Caco-2 (cell line): ENCODE measurements around the gene RAB11FIP2. TPM values are rescaled to one million over a fixed set of nuclear protein-coding genes. Genes with fewer than 3 reads are reported as not detected.

ENCODE experiments used
- BruUV-seq: library from RNA; stranded (reverse); fragments of 400-500 nt; replicated peaks from 2 replicates; lab custom pipeline; 2021; lab: Mats Ljungman, UMichigan
- CTCF ChIA-PET: fragments of 300-600 bp; sonication (Branson Sonifier 250); formaldehyde crosslinking; loops from one replicate; lab custom pipeline; 2022; ENCODE audit warnings: antibody characterized with exemption; lab: Charles Lee
- POLR2A ChIA-PET: fragments of 300-600 bp; sonication (Branson Sonifier 250); formaldehyde crosslinking; loops from one replicate; lab custom pipeline; 2022; ENCODE audit warnings: antibody characterized with exemption; lab: Charles Lee
- DNase-seq, 2 experiments: peaks; one replicate each; pipeline versions ENCODE4 v3.0.0 to v3.0.0-alpha.2; 2020 to 2022
- H3K27me3 ChIP-seq: replicated peaks from 2 replicates; pipeline ENCODE4 v1.6.0; 2011; ENCODE audit warnings: low read length; ENCODE audit not compliant: control insufficient read depth, insufficient read depth
- H3K36me3 ChIP-seq: 2 replicates; pipeline ENCODE4 v1.5.1; 2011; ENCODE audit warnings: low read length; ENCODE audit not compliant: control insufficient read depth, insufficient read depth
- H3K4me1 ChIP-seq: fragments of 250-450 bp; sonication (Bioruptor Pico); 2 replicates; pipeline ENCODE4 v1.5.1; 2020; ENCODE audit warnings: mild to moderate bottlenecking
- H3K4me3 ChIP-seq: 2 replicates; pipeline ENCODE4 v1.5.1; 2011; ENCODE audit warnings: low read depth, mild to moderate bottlenecking, control low read depth, low read length
- H3K9me3 ChIP-seq: fragments of 250-450 bp; sonication (Bioruptor Pico); 2 replicates; pipeline ENCODE4 v1.5.1; 2020; ENCODE audit warnings: mild to moderate bottlenecking, moderate library complexity
- H3K27ac Mint-ChIP-seq: one replicate; pipeline ENCODE4 v1.8.0; 2022; ENCODE audit warnings: mixed read lengths; ENCODE audit not compliant: unreplicated experiment
- H3K27me3 Mint-ChIP-seq: one replicate; pipeline ENCODE4 v1.8.0; 2022; ENCODE audit warnings: mixed read lengths; ENCODE audit not compliant: insufficient read depth, unreplicated experiment
- H3K36me3 Mint-ChIP-seq: one replicate; pipeline ENCODE4 v1.8.0; 2022; ENCODE audit warnings: mild to moderate bottlenecking, mixed read lengths; ENCODE audit not compliant: insufficient read depth, unreplicated experiment
- H3K4me1 Mint-ChIP-seq: one replicate; pipeline ENCODE4 v1.8.0; 2022; ENCODE audit warnings: low read depth, mixed read lengths; ENCODE audit not compliant: unreplicated experiment
- H3K4me3 Mint-ChIP-seq: one replicate; pipeline ENCODE4 v1.8.0; 2022; ENCODE audit warnings: mild to moderate bottlenecking, moderate library complexity, mixed read lengths; ENCODE audit not compliant: unreplicated experiment
- H3K9me3 Mint-ChIP-seq: one replicate; pipeline ENCODE4 v1.8.0; 2022; ENCODE audit warnings: mixed read lengths; ENCODE audit not compliant: unreplicated experiment
- intact Hi-C: fragments of 100-400 bp; cut with micrococcal nuclease; formaldehyde crosslinking; loops from one replicate; pipeline ENCODE4 v1.10.0; 2022; ENCODE audit not compliant: unreplicated experiment
- total RNA-seq: library from RNA; stranded (reverse); gene quantifications from 2 replicates; pipeline ENCODE4 v1.2.3, GENCODE V29; 2022
- TF ChIP-seq, protein P1 (sequence below), 2 experiments: fragments of 200-600 bp in 1 of 2; IDR thresholded peaks; 1 replicate in 1 of 2; 2 replicates in 1 of 2; pipeline versions ENCODE4 v1.5.1 to v1.8.0; 2011 to 2022; ENCODE audit warnings: antibody characterized with exemption in 1 of 2, control low read depth in 1 of 2, inconsistent platforms in 1 of 2, low read depth in 1 of 2, low read length in 1 of 2, mild to moderate bottlenecking in 1 of 2, moderate library complexity in 1 of 2; ENCODE audit not compliant: insufficient read depth in 1 of 2, severe bottlenecking in 1 of 2, unreplicated experiment in 1 of 2

Gene RAB11FIP2
- total RNA-seq, 1 experiment from 2014 or later = 25.7 TPM

DNA sequence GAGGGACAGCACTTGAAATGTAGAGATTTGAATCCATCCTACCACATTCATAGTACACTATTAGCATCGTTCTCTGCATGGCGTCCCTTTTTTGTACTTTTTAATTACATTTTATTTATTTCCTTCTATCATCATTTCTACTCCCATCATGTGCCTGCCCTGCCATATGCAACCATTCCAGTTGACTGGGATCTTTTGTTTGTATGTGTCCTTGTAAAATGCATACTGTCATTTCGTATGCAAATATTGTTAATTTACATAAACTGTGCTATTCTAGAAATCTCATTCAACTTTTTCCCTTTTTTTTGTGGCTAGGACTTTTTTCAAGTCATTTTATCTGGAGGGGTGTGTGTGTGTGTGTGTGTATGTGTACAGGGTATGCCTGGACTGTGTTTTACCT lies 57.9 kb downstream of the RAB11FIP2 start:
- ChIA-PET CTCF (no interaction called here), POLR2A (no interaction called here)
- TF ChIP-seq, protein P1, sequence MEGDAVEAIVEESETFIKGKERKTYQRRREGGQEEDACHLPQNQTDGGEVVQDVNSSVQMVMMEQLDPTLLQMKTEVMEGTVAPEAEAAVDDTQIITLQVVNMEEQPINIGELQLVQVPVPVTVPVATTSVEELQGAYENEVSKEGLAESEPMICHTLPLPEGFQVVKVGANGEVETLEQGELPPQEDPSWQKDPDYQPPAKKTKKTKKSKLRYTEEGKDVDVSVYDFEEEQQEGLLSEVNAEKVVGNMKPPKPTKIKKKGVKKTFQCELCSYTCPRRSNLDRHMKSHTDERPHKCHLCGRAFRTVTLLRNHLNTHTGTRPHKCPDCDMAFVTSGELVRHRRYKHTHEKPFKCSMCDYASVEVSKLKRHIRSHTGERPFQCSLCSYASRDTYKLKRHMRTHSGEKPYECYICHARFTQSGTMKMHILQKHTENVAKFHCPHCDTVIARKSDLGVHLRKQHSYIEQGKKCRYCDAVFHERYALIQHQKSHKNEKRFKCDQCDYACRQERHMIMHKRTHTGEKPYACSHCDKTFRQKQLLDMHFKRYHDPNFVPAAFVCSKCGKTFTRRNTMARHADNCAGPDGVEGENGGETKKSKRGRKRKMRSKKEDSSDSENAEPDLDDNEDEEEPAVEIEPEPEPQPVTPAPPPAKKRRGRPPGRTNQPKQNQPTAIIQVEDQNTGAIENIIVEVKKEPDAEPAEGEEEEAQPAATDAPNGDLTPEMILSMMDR (IDR thresholded peaks at IDR 0.05; ENCODE audit: insufficient read depth in 1 of 2, low read depth in 1 of 2, low read length in 1 of 2, severe bottlenecking in 1 of 2, unreplicated experiment in 1 of 2) = no peak
- Histone ChIP-seq H3K4me3 (no peak overlapping the region), H3K27me3 (no peaks in the 10 kb centered on the region), H3K36me3 (no peaks in the 10 kb centered on the region), H3K4me1 (peaks cover 6% of the 10 kb centered on the region), H3K9me3 (no peaks in the 10 kb centered on the region; the same call in 1 of the 2 replicates)
- H3K4me1 Mint-ChIP-seq = peaks cover 4% of the 10 kb centered on the region
- intact Hi-C loops = no loop called here
- H3K27me3 Mint-ChIP-seq = peaks cover 4% of the 10 kb centered on the region
- peaks cover 13% of the 10 kb centered on the region for H3K9me3 Mint-ChIP-seq
- no peak overlapping the region for H3K27ac Mint-ChIP-seq
- no TSS peak for BruUV-seq
- H3K36me3 Mint-ChIP-seq = no peaks in the 10 kb centered on the region
- no peak overlapping the region for H3K4me3 Mint-ChIP-seq
- DNase-seq = no peak

DNA sequence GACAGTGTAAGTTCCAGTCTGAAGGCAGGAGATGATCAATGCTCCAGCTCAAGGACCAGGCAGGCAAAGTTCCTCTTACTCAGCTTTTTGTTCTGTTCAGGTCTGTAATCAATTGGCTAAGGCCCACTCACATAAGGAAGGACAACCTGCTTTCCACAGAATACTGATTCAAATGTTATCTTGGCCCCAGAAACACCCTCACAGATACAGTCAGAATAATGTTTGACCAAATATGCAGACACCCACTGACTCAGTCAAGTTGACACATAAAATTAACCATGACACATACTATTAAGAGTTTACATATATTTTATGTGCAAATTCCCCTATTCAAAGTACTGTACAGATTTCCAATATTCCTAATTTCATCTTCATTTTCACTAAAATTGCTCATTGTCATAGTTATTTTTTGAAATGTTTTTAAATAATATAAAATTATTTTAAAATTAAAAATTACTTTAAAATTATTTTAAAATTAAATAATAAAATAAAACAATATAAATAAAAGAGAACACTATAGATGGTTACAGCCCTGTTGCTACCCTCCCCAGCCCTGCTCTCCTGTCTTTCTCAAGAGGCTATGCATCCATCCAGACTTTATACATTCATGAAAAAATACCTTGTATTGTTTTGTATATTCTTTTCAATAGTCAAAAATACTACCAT lies 59.4 kb downstream of the RAB11FIP2 start:
- H3K27me3 ChIP-seq = no peaks in the 10 kb centered on the region
- Mint-ChIP-seq H3K27ac (no peak overlapping the region), H3K4me1 (peaks cover 15% of the 10 kb centered on the region), H3K27me3 (peaks cover 4% of the 10 kb centered on the region), H3K9me3 (peaks cover 13% of the 10 kb centered on the region), H3K36me3 (no peaks in the 10 kb centered on the region), H3K4me3 (no peak overlapping the region)
- H3K4me3 ChIP-seq = no peak overlapping the region
- peaks cover 11% of the 10 kb centered on the region for H3K4me1 ChIP-seq
- DNase-seq = no peak
- TF ChIP-seq, protein P1 (IDR thresholded peaks at IDR 0.05; ENCODE audit: insufficient read depth in 1 of 2, low read depth in 1 of 2, low read length in 1 of 2, severe bottlenecking in 1 of 2, unreplicated experiment in 1 of 2) = no peak
- H3K36me3 ChIP-seq = no peaks in the 10 kb centered on the region
- ChIA-PET CTCF (no interaction called here), POLR2A (interaction anchor here (0.6 kb wide), 1 partner anchor 31 kb away, joined by 4 read pairs; no protein-coding TSS in a partner anchor)
- no TSS peak for BruUV-seq
- no peaks in the 10 kb centered on the region; the same call in 1 of the 2 replicates for H3K9me3 ChIP-seq
- intact Hi-C loops = no loop called here

DNA sequence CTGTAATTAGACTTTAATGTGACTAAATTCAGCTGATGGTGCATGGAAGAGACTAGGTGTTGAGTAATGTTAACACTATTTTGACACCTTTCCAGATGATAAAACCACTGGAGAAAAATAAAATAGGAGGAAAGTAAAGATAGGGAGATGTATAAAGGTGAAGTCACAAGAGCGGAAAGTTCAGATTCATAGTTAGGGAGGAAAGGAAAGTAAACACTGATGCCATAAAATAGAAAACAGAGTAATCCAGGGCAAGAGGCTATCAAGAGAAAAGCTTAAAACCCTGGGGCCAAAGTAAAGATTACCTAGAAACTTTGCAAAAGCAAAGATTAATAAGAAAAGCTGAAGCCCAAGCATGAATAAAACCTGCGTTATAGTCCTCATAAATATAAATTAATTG lies 62.8 kb downstream of the RAB11FIP2 start:
- no peak overlapping the region for H3K4me3 ChIP-seq
- POLR2A ChIA-PET = no interaction called here
- no TSS peak for BruUV-seq
- Mint-ChIP-seq H3K36me3 (no peaks in the 10 kb centered on the region), H3K4me1 (peaks cover 15% of the 10 kb centered on the region), H3K27me3 (peaks cover 4% of the 10 kb centered on the region), H3K4me3 (no peak overlapping the region), H3K9me3 (peaks cover 13% of the 10 kb centered on the region), H3K27ac (no peak overlapping the region)
- peaks cover 11% of the 10 kb centered on the region for H3K4me1 ChIP-seq
- H3K36me3 ChIP-seq = no peaks in the 10 kb centered on the region
- intact Hi-C loops = no loop called here
- no peaks in the 10 kb centered on the region for H3K27me3 ChIP-seq
- CTCF ChIA-PET = interaction anchor here (0.6 kb wide), 1 partner anchor 99 kb away, joined by 3 read pairs; no protein-coding TSS in a partner anchor
- no peaks in the 10 kb centered on the region; the same call in 1 of the 2 replicates for H3K9me3 ChIP-seq
- TF ChIP-seq, protein P1 (IDR thresholded peaks at IDR 0.05; ENCODE audit: insufficient read depth in 1 of 2, low read depth in 1 of 2, low read length in 1 of 2, severe bottlenecking in 1 of 2, unreplicated experiment in 1 of 2) = no peak
- DNase-seq = peak in 1 of 2 experiments; percentile 16
